ENCODE measurements around the gene SERPINI2.
A peak's percentile ranks its signal among the peaks of the same experiment; 100 is the strongest.

Gene SERPINI2

GRCh38 chr3:167473863-167474262 lies at the start of gene SERPINI2:
SERPINI2 (minus strand) TSS chr3:167474042; CDS start chr3:167471834, 2,208 bp downstream.
- DNase-seq: no peak

- DNase-seq: peak; percentile 28
Observed at GRCh38 chr3:167521006-167521355, 47.1 kb upstream of the SERPINI2 start.

GRCh38 chr3:167520266-167521005 lies 46.6 kb upstream of the SERPINI2 start:
- peak; percentile 28 for DNase-seq

- no peak for DNase-seq
Observed at GRCh38 chr3:167507954-167508353, 34.1 kb upstream of the SERPINI2 start.

- peak; percentile 55 for DNase-seq
Observed at GRCh38 chr3:167502401-167502800, 28.6 kb upstream of the SERPINI2 start.

- DNase-seq: no peak
Observed at GRCh38 chr3:167501941-167502340, 28.1 kb upstream of the SERPINI2 start.

- no peak for DNase-seq
Observed at GRCh38 chr3:167497903-167498302, 24.1 kb upstream of the SERPINI2 start.

GRCh38 chr3:167493244-167493643 lies 19.4 kb upstream of the SERPINI2 start:
- DNase-seq: peak; percentile 32

- DNase-seq: no peak
Observed at GRCh38 chr3:167491621-167492020, 17.8 kb upstream of the SERPINI2 start.

GRCh38 chr3:167489571-167489970 lies 15.7 kb upstream of the SERPINI2 start:
- no peak for DNase-seq

- DNase-seq: no peak
Observed at GRCh38 chr3:167487556-167487955, 13.7 kb upstream of the SERPINI2 start.

- DNase-seq: no peak
Observed at GRCh38 chr3:167484551-167484950, 10.7 kb upstream of the SERPINI2 start.

GRCh38 chr3:167483708-167484475 lies 10.1 kb upstream of the SERPINI2 start:
- no peak for DNase-seq

- peak; percentile 47 for DNase-seq
Observed at GRCh38 chr3:167481164-167481563, 7.3 kb upstream of the SERPINI2 start.

- DNase-seq: peak; percentile 5
Observed at GRCh38 chr3:167480748-167481147, 6.9 kb upstream of the SERPINI2 start.

GRCh38 chr3:167469381-167469780 lies 4.5 kb downstream of the SERPINI2 start:
- no peak for DNase-seq

- DNase-seq: no peak
Observed at GRCh38 chr3:167467848-167468611, 5.8 kb downstream of the SERPINI2 start.

- no peak for DNase-seq
Observed at GRCh38 chr3:167466966-167467365, 6.9 kb downstream of the SERPINI2 start.

GRCh38 chr3:167456157-167456799 lies 17.6 kb downstream of the SERPINI2 start:
- DNase-seq: no peak

GRCh38 chr3:167453815-167454214 lies 20.0 kb downstream of the SERPINI2 start:
- DNase-seq: no peak

GRCh38 chr3:167451282-167451681 lies 22.6 kb downstream of the SERPINI2 start:
- no peak for DNase-seq

GRCh38 chr3:167450675-167451074 lies 23.2 kb downstream of the SERPINI2 start:
- DNase-seq: no peak

GRCh38 chr3:167450195-167450594 lies 23.6 kb downstream of the SERPINI2 start:
- DNase-seq: no peak
